ENCODE data around the gene AOPEP.

AOPEP gene

DNA sequence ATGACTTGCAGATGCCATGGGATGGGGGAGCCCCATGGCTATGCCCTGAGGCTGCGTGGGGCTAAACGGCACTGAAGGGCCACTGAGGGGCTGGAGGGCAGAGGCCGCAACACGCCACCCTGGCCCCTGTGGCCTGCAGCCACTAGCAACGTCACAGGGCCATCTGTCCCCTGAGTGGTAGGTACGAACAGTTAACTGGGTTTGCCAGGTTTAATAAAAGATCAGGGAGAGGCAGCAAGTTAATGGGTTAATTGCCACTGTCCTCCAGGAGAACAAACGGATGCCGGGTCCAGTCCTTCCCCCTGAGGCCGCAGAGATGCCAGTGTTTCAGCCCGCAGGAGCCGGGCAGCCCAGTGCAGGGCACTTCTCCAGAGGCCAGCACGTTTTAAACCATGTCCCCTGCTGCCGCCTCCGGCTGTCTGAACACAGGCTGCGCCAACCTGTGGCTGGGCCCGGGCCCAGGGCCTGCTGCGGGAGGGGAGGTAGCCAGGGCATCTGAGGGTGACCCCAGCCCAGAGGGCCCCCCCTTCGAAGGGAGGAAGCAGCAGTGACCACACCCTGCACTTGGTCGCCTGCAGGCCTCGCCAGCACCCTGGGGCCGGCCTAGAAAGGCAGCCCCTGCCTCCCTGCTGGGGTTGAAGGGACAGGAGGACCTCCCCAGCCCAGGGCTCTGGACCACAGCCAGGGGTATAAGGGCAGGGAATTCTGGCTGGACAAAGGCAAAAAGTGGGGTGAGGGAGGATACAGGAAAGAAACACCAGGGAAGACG lies 363.7 kb downstream of the AOPEP start:
- no peak for DNase-seq

DNA sequence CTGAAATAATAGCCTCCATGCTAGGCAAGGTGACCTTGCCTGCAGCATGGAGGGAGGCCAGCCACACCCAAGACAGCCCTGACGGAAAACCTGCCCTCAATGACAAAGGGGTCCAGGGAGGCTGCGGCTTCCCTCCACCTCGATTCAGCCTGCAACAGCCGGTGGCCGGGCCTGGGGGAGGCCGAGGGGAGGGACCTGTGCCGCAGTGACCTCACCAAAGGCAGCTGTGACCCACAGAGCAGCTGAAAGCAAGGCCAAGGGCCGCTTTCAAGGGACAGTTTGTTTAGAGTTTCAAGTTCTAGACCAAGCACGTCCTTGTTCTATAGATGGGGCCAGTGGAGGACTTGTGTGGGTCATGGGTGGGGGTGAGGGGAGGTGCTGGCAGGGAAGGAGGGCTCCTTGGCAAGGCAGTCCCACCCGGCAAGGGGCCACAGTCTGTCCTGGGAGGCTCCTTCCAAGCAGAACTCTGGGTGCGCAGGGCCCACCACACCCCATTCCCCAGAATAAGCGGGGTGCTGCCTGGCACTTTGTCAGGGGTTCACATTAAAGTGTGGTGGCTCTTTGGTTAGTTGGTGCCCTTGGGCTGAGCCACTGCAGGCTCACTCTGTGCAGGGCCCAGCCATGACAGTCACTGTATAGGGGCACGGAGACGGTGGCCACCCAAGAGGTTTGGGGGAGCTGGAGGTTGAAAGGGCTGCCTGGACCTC lies 364.5 kb downstream of the AOPEP start:
- DNase-seq = no peak

DNA sequence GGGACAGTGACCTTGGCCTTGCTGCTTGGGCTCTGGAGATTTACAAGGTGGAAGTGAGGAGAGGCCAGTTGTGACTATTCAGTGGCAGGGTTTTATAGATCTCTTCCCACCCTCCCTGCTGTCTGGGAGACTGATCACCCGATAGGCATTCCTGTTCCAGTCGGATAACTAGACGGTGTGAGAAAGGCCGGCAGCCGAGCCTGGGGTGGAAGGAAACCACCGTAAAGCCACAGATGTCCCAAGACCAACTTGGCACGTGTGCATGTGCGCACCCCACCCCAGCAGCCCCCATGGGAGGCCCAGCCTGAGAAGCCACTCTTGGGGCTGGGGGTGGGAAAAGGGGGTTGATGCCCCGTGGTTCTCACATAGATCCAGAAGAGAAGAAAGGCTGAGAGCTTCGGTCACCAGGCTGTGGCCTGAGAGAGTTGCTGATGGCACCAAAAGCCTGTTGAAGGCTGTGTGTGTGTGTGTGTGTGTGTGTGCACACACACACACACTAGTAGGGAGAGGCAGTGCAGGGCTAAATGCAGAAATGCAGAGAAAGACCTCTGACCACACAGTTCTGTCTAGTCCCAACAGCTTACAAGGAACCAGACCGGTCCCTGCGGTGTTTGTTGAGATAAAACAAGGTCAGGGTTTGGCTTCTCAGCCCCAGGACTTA lies 365.2 kb downstream of the AOPEP start:
- DNase-seq = no peak

DNA sequence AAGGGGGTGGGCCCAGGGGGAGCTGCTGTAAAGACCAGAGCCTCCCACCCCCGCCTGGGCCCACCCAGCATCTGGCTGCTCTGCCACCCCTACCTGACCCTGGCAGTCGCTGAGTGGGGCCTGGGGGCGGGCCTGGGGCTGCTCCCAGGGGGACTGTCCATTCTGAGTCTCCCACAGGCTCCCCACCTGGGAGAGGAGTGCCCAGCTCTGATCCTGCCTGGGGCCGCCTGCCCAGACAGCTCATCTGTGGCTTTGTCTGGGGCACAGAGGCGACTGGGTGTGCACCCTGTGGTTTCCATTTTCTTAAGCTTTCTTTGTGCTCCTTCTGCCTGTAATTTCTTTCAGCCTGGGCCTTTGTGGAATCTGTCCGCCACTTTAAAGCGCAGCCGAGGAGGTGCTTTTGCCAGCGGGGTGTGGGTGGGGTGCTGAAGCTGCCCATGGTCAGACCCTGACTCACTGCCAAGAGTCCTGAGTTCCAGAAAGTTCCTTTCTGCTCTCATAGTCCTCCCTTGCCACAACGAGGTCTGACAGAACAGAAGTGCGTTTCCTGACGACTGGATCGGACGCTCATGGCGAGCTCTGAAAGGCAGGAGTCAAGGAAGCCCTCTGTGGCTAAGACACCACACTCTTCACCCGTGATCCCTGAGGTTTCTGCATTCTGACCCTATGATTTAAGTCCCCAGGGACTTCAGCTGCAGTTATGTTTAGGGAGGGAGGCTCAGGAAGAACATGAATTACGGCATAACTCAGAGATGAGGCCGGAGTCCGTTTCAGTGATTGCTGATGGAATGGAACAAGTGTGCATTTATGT lies 366.0 kb downstream of the AOPEP start:
- DNase-seq = no peak

DNA sequence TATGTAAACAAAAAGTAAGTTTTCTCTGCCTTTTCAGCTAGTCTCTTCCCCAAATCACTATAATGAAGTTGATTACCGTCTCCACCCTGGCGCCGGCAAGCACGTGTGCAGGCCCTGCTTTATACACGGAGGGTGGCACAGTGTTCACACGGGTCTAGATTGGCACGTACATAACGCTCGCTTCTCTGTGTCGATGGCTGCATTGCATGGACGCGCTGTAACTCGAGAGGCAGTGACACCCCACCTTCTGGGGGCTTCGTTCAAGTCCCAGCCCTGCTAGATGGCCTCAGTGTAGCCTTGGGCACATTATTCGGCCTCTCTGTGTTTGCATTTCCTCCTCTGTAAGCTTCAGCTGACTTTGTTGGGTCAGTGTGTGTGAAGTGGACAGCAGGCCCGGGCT lies 367.1 kb downstream of the AOPEP start:
- DNase-seq = no peak

DNA sequence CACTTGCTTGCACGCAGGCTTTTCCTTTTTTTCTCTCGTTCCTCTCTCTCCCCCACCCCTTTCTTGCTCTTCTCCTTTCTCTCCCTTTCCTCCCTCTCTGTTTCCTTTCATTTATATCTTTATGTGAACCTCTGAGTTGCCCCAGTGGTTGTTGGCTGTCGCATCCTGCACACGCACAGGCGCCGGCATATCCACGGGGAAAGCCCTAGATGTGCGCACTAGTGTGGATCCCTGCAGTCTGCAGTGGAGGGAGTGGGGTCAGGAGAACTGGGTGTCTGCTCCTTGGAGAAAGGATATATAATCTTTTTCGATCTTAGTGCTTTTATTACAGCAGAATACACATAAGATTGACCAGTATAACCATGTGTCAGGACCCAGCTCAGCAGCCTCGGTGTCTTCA lies 367.5 kb downstream of the AOPEP start:
- DNase-seq = no peak

DNA sequence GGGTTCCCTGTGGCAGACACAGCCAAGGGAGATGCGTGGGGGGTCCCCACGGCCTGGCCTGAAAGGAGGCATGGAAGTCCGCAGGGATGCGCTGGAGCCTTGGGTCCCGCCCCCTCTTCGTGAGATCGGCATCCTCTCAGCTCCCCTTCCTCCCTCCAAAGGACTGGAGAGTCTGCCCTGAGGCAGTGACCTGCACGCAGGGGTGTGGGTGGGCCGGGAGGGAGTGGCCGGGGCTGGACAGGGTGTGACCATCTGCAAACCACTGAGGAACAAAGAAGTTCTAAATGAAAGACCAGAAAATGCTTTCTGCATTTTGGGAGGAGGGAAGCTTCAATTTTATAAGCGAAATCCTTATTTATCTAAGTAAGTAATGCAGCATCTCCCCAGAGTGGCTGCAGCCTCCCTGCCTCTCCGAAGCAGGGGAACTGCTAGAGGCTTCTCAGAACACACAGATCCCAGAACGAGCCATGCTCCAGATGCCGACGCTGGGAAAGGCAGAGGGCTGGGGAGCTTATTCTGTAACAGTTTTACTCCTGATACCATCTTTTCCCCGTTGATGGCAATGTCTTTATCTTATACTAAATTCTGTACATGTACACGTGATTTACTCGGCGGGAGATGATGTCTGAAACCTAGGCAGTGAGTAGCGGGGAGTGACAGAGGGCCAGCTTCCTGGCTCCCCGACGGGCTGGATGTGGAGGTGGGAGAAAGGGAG lies 369.3 kb downstream of the AOPEP start:
- DNase-seq = no peak

DNA sequence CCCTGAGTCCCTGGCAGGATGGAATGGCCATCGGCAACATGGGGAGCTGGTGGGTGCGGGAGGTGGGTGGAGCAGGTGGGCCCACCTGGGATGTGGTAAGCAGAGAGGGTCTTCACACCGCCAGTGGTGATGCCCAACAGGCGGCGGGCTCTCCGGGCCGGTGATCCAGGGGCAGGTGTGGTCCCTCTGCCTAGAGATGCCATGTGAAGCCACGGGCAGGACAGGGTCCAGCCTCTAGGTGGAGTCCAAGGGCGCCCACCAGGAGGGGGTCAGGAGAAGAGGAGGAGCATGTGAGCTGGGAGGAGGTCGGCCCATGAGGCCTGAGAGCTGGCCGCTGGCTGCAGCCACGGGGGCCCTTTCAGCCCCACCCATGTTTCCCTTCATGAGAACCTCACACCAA lies 369.9 kb downstream of the AOPEP start:
- DNase-seq = no peak

DNA sequence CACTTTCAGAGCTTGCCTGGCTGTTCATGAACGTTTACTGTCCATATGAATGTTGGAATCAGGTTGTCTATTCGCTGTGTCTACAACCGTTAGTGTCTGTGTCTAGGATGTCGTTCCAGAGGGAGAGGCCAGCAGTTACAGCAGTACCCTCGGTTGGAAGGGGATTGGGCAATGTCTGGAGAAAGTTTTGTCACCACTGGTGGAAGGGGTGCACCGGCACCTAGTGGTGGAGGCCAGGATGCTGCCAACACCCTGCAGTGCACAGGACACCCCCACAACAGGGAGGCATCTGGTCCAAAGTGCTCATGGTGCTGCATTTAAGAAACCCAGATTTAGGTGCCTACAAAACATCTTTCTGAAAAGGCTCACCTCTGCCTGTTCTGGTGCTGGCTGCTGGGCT lies 370.3 kb downstream of the AOPEP start:
- DNase-seq = no peak

DNA sequence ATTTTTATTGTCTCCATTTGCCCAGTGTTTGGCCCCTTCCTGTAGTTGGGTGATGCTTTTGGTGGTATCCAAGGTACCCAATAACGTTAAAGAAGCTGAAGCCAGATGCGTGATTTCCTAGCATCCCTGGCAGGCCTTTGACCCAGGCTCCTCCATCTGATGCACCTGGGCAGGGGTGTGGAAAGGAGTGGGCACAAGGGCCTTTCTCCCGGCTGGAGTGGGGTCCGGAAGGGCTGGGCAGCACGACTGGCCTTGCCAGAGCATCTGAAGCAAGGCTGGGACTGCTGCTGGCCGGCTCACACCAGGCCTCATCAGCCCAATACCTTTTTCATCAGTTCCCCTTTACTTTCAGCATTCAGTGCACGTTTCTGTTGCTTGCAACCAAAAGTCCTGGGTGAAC lies 370.8 kb downstream of the AOPEP start:
- no peak for DNase-seq

DNA sequence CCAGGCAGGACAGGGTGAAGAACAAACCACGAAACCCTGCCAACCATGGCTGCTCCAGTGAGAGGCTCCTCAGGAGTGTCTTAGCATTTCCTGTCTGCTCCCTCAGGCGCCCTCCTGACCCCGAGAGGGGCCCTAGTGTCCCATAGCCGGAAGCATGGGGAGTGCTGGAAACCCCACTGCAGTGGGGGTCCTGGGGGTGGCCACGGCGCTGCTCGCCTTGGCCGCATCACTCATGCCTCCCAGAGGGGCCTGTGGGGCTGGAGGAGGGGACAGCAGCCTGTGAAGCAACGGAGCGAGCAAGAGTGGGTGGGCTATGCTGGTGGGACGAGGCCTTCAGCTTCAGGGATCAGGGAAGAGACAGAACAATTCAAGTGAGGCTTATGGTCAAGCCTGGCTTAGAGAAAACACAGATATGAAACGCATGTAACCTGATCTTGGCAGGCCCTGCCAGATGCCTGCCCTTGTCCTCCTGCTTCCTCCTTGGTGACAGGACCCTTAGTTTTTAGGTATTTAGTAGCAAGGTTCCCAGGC lies 372.0 kb downstream of the AOPEP start:
- no peak for DNase-seq

DNA sequence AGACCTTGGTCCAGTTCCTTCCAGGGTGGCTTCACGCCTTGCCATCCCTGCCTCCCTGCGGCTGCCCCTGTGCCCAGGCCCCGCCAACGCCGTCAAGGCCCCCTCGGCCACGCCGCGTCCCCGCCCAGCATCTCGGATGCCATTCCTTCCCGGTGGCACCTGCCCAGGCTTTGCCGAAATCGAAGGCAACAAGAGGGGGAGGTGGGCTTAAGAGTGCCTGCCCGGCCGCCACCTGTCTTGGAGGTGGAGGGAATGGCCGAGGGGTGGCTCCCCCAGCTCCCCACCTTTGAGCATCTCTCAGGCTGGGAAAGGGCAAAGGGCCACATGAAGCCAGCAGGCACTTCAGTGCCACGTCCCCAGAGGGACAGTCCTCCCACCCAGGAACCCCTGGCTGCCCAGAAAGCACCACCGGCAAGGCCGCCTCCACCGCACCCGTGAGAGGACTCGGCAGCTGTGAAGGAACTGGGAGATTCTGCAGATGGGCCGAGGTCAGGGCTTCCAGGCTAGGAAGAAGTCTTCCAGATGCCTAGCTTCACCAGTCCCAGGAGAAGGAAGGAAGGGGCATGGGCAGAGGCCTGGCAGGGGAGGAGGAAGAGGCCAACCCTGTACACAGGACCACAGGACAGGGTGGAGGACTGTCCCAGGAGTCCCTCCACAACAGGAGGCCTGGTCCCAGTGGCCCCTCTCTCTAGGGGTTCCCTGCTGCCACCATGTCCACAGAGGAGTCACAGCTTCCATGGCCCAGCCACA lies 373.0 kb downstream of the AOPEP start:
- no peak for DNase-seq

DNA sequence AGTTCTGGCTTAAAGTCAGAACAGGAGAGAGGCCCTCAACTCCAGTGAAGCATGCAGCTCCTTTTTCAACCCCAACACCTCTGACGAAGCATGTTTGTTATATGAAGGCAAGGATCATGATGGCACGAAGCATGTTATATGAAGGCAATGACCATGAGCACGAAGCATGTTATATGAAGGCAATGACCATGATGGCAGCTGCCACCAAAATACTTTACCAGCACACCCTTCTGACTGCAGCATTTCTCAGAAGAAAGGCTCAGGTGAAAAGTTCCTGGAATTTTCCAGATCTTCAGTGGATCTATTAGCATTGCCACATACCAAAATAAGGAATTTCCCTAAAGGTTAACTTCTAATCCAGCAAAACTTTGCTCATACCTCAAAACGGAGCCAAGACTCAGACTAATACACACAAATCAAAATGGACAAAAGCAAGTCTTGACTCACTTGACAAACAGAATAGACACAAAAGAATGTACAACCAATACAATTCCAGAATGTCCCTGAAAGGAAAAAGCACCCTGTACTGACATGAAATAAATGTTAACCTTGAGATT lies 373.6 kb downstream of the AOPEP start:
- no peak for DNase-seq

DNA sequence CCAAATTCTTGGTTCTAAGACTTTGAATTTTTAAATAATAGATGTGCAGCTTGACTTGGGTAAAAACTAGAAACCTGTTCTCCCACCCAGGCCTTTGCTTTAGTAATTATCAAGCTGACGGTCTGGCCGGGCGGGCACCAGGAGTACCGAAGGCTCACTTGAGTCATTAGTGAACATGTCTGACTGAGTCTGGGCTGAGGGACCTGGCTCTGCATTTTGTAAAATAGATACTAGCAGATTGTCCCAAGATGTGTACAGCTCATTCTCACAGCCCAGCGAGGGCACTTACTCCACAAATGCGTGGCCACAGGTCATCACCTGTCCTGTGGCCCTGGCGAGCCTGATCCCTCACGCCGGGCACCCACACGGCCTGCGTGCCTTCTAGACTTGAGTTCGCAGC lies 374.8 kb downstream of the AOPEP start:
- no peak for DNase-seq

DNA sequence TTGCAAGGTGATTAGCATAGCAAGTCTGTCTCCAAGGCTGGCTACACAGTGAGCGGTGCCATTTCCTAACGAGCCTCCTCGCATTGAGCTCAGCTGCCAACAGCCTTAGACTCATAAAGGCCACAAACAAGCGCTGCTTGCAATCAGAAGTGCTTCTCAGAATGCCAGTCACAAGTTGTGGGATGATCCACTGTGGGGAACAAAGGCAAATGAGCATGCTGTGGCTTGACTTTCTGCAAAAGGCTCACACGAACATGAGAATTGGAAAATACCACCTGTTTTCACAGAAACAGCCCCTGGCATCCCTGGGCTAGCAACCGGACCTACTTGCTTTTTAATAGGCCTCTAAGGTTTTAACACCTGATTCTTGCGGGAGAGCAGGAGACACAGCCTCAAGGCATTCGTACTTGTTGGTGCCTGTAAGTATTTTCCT lies 375.5 kb downstream of the AOPEP start:
- DNase-seq = no peak

DNA sequence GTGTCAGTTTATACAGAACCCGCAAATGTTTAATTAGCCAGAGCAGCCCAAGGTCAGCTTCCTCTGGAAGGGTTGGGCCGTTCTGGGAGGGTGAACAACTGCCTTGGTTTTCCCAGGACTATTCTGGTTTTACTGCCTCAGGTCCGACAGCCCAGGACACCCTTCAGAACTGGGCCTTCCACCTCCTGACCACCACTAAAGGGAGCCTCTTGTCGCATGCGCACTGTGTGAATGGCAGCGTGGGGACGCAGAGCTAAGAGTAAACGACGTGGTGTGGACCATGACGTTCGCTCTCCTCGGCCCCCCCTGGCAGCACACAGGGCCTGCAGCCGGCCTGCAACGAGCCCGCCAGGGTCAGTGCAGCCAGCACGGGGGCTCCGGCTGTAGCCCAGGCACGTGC lies 376.1 kb downstream of the AOPEP start:
- no peak for DNase-seq

DNA sequence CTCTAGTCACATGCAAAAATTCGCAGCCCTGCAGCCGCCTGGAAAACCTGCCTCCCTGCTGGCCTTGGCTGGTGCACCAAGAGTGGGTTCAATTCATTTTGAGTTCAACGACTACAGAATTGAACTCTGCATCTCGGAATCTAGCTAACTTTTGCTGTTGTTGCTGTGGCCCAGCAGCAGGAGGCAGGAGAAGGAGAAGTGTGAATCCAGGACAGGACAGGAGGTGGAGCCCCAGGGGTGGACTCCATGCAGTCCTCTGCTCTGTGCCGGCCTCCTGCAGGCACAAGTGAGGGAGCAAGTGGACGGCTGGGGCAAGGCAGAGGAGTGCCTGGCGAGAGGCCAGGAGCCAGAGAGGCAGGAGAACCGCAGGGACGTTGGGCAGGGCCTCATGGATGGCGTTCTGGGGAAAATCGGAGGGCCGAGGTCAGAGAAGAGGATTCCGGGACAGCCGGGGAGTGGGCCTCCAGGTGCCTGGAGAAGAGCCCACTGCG lies 376.8 kb downstream of the AOPEP start:
- no peak for DNase-seq

DNA sequence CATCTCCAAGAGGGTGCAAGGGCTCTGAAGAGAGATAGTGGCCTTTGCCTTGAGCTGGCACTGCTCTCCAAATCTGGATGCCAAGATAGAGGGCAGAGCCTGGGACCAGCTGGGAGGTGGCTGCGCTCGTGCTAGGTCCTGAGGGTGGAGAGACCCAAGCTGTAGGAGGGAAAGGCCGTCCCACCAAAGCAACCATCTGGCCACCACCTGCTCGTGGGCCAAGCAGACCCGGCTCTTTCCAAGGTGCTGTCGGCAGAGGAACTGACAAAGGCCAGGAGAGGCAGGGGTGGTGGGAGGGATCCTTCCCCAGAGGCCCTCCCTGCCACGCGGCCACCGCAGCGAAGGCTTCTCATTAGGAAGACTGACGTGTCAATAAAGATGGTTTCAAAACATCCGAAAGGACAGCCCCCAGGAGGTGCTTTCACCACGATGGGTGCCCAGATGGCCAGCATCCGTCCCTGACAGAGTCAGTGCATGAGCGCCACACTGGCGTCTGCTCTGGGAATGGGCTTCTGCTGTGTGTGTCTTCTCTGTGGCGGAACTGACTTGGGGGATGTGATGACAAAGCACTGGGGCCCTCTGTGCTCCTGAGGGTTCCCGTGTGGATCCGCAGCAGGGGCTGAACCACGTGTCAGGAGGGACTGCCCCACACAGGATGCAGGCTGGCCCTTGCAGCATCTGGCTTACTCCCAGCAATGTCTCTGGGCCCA lies 377.5 kb downstream of the AOPEP start:
- DNase-seq = no peak

DNA sequence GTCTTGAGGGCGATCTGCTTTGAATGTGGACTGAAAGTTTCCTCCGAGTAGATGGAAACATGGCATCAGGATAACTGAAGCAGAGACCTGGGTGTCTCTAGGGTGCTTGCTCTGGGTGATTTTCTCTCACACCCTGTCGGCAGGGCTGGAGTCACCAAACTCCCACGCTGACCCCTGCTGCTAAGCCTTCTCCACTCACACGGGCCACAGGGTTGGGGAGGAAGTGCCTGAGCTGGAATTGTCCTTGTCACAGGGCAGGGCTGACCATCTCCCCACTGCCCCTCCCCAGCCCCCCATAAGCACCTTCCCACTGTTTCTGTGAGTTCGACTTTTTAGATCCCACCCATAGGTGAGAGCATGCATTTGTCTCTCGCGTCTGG lies 378.1 kb downstream of the AOPEP start:
- DNase-seq = no peak

DNA sequence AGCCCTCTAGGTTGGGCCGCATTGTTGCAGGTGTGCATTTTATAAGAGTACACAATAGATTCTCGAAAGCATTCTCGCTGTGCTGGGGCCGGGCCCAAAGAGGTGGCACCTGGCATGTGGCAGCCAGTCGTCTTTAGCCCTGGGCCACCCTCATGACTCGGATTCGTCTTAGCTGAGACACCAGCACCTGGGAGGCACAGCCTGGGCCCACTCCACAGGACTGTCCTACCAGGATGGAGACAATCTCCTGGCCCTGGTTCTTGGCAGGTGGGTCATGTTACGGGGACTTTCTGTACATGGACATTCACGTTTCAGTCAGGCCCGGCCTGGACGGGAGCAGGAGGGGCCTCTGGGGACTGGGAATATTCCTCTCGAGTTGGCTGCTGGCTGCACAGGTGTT lies 378.5 kb downstream of the AOPEP start:
- DNase-seq = no peak

Data from stimulated activated CD4-positive, alpha-beta T cell treated with anti-CD3 and anti-CD28 coated beads, Interleukin-1b, Interleukin-23, amount 100 ng/mL, for 48 hours (primary cell).